A204.1 (cell line): ENCODE measurements around the gene NECTIN3.

Experiments used
- FAIRE-seq: peaks from 2 replicates; lab custom pipeline; 2012; peaks lifted over from hg19 to GRCh38; lab: Jason Lieb, UNC

The NECTIN3 gene

GRCh38 chr3:111081008-111081545 is 9.5 kb downstream of the NECTIN3 start:
- FAIRE-seq = no peak

GRCh38 chr3:111084911-111085310 is 13.3 kb downstream of the NECTIN3 start:
- FAIRE-seq = no peak

GRCh38 chr3:111087924-111088469 is 16.4 kb downstream of the NECTIN3 start:
- no peak for FAIRE-seq

GRCh38 chr3:111096487-111097209 is 25.0 kb downstream of the NECTIN3 start:
- FAIRE-seq = no peak

- no peak for FAIRE-seq
These were observed 32.2 kb downstream of the NECTIN3 start for GRCh38 chr3:111103807-111104206.

DNA sequence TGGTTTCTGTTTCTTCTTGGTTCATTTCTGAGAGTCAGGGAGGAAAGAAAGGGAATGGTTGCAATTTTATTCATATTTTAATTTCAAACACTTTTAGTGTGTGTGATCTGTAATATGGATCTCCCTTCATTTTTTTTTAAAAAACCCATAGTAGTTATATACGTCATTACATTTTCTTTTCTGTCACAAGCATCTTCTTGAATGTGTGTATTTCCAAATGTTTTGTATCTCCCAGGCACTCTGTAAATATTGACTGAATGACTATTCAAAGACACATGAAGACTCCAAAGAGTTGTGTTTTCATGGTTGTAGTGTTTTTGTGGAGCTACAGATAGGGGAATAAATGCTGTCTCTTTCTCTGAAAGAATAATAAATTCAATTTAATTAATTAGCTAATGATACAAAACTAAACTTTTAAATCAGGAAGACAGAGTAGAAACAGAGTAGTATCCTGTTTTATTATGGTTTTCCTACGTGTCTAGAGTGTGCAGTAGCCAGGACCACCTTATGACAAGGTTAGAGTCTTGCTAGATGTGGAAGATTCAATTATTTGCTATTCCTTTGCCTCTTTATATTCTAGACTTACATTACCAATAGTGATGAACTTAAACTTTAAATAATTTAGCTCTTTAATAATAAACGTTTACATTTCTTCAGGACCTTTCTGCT is 35.5 kb downstream of the NECTIN3 start:
- FAIRE-seq = no peak

DNA sequence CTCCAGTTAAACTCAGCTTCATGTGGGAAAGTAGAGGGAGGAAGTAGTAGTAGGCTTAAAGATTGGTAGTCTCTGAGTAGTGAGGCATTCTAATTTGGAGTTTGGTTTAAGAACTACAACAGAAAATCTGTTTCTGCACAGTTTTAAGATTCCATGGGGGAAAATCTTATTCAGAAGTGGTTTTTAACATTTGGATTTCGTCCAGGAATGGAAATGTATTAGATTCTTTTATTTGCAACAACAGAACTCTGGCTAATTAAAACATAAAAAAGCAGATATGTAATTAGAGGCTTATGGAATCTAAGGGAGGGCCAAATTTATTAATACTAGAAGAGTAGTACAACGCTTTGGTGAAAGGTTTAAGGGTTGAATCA is 36.0 kb downstream of the NECTIN3 start:
- FAIRE-seq = no peak

DNA sequence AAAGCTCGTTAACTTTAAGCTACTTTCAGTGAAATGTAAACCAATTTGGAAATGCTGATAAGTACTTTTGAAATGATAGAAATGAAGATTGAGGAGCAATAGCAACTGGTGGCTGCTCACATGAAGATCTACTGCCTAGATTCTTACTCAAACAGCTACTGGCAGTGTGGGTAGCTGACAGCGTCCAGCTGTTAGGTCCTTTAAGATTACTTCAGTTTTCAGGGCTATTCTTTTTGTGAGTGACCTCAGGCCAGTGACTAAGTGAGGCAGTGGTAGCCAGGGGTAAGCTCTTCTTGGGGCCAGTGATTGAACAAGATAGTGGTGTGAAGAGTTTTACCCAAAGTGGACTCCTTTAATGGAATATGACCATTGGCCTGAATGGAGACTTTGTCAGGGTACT is 41.3 kb downstream of the NECTIN3 start:
- FAIRE-seq = no peak

DNA sequence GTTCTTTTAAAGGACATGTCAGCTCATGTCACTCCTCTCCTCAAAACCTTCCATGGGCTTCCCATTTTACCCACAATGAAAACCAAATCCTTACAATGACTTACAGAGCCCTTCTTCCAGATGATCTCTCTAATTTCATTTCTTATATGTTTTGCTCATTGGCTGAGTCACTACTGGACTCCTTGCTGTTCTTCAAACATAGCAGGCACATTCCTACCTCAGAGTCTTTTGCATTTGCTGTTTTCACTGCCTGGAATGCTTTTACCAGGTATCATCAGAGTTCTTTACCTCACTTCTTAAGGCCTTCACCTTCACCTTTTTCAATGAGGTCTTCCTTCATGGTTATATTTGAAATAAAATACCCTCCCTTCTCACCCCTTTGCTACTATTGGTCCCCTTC is 57.3 kb downstream of the NECTIN3 start:
- FAIRE-seq = no peak

- FAIRE-seq = no peak
These were observed 59.2 kb downstream of the NECTIN3 start for GRCh38 chr3:111130827-111131226.

DNA sequence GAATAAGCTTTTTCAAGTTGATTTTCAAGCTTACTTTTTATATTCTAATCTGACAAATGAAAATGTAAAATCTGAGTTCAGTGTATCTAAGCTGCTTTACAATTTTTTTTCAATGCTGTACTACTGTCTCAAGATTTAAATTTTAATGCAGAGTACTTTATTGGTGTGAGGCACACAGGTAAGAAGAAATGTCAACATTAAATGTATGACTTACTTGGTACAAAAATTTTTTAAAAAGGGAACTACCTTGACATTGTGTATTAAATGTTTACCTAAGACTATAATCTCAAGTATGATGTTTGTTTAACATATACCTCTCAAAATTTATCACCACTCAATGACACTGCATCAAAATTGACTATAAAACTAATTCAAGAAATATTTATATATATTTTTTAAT is 62.7 kb downstream of the NECTIN3 start:
- FAIRE-seq = no peak

DNA sequence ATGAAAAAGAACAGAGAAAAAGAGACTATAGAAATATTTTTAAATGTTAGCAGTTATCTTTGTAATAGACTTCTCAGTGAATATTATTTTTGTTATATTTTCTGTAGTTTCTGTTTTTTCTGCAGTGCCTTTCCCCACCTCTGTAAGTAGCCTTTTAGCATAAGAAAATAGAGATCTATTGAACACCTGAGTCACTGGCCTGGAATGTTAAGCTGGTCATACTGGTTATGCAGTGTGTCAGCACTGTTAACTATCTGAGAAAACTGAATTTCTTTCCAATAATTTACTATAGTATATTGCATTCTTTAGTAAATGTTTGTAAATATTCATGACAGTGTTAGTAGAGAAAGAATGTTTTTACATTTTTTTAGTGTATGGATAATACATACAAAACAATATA is 79.8 kb downstream of the NECTIN3 start:
- no peak for FAIRE-seq

- FAIRE-seq = no peak
These were observed 80.9 kb downstream of the NECTIN3 start for GRCh38 chr3:111152496-111152895.

DNA sequence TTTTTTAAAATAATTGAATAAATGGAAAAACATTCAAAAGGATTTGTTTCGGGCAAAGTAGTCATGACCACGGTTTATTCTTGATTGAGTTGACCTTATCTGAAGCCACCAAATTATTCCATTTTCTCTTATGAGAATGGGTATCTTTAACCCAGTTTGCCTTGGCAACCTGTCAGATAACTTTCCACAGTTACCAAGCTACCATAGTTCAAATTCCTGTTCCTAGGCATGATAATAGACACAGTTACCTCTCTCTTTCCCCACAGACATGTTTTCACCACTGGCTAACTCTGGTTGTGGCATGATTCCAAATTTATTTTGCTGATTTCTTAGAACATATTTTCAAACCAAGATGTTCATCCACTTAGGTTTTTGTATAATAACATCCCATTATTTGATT is 84.9 kb downstream of the NECTIN3 start:
- FAIRE-seq = no peak

GRCh38 chr3:111159391-111159790 is 87.8 kb downstream of the NECTIN3 start:
- FAIRE-seq = no peak

DNA sequence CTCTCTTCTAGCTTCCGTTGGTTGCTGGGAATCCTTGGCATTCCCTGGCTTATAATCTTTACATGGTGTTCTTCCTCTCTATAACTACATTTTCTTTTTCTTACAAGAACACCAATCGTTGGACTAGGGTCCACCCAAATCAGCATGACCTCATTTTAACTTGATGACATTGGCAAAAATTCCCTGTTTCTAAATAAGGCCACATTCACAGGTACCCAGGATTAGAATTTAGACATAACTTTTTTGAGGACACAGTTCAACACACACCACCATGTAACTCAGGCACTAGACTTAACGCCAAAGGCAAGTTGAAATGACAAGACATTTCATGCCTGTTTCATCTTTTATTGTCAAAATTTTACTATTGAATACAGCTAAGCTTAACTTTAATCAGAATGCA is 93.0 kb downstream of the NECTIN3 start:
- FAIRE-seq = no peak

DNA sequence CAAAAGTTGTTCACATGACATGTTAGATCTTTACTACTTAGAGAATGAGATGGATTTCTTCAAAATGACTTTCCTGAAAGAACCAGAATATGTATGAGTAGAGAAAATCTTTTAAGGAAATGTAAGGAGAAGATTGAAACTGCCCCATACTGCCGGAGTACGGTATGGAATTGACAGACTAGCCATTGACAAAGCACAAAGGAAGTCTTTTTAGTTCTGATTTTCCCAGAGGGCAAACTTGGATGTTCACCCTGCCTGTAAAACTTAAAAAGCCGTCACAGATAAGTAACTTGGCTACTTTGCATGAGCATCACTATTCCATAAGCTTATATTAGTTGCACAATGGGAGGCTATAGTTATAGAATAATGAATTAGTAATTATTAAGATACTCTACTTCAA is 93.8 kb downstream of the NECTIN3 start:
- FAIRE-seq = no peak

DNA sequence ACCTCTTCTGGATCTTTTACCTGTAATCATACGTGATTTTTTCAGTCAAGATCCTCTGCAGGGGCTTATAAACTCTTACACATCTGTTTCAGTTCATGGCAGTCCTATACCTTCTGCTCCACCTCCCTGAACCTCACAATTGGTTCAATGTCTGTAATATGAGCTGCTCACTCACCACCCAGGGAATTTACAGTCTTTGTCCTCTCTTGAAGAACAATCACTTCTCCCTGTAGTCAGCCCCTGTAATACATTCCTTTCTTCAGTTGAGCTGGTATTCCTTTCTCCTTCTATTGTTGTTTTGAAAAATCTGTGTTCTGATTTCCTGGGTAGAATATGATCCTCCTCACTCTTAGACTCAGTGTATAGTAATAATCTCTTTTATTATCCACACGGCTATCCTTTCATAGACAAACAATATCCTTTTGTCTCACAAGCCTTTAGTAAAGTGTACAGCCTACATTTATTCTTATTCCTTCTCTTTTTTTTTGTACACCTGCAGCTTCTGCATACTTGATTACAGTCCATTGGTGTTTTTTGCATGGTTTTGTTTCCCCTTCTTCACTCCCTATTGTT is 101.8 kb downstream of the NECTIN3 start:
- FAIRE-seq = no peak

DNA sequence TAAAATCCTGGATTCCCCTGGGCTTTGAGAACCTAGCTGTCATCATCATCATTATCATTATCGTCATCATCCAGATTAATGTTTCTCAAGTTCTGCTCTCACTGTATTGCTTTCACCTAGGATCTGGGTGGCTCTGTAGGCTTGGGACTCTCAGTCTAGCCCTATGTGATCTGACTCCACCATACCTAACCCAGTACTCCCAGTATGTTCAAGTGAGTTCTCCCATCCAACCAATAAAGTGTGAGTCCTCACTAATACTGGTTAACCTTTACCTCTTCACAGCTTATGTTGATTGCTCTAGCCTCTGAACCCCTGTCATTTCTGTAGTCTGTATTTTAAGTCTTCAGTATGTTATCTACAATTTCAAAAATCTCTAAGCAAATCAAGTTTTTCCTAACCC is 102.3 kb downstream of the NECTIN3 start:
- FAIRE-seq = no peak

DNA sequence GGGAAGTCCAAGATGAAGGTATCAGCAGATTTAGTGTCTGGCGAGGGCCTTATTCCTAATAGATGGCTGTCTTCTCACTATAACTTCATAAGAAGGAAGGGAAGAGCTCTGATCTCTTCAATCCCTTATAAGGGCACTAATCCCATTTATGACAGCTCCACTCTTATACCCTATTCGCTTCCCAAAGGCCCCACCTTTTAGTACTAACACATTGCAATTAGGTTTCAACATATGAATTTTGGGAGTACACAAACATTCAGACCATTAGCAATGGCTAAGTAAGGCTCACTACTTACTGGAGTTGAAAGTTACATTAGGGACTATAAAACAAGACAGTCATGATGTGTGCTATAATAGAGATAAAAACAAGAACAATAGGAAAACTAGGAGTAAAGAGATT is 118.9 kb downstream of the NECTIN3 start:
- FAIRE-seq = no peak

DNA sequence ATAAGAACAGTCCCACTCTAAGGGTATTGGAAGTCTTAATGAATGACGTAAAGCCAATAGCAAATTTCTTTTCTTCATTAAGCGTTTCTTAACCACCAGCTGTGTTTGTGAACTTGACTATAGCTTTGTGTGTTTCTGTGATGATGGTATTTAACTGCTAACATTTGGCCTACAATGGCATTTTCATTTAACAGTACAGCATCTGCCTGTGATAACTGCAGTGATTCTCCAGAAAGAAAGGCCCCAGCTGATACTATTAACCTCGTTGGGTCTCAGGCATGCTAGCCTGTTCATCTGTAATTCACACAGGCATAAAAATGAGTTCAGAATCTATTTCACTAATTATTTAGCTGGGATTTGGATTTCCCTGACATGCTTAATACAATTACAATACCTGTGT is 121.9 kb downstream of the NECTIN3 start:
- FAIRE-seq = no peak

GRCh38 chr3:111194048-111194447 is 122.4 kb downstream of the NECTIN3 start:
- FAIRE-seq = no peak

GRCh38 chr3:111197485-111197884 is 125.9 kb downstream of the NECTIN3 start:
- FAIRE-seq = no peak
